Stimulated activated CD4-positive, alpha-beta T cell treated with anti-CD3 and anti-CD28 coated beads, Interleukin-1b, Interleukin-23, amount 100 ng/mL, for 4 hours (primary cell): ENCODE measurements around the gene P2RY14.

ENCODE experiments used
- DNase-seq, 2 donors: peaks; one replicate each; pipeline ENCODE4 v3.0.0-alpha.2; 2020; ENCODE audit warnings: low read depth in 2 of 2

The P2RY14 gene

GRCh38 chr3:151214459-151214858, 63.9 kb downstream of the P2RY14 start:
- no peak for DNase-seq

DNA sequence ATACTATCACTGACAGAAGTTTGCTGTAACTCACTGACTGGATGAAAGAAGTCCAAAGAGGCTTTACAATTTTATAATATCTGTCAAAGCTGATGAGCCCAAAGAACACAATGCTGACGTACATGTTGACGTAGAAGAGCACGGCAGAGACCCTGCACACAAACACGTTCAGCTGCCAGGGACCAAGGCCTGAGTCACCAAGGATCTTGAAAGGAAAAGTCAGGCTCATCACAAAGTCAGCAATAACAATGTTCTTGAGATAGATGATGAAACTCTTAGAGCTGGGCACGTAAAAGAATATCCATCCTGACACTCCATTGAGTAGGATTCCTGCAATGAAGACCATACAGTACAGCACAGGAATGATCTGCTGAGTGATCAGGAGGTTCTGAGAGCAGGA, 64.5 kb downstream of the P2RY14 start:
- no peak for DNase-seq

- no peak for DNase-seq
Observed at GRCh38 chr3:151213151-151213550, 65.2 kb downstream of the P2RY14 start.

- no peak for DNase-seq
Observed at GRCh38 chr3:151210676-151211381, 67.5 kb downstream of the P2RY14 start.

- DNase-seq = no peak
Observed at GRCh38 chr3:151209654-151210053, 68.7 kb downstream of the P2RY14 start.

GRCh38 chr3:151206201-151206600, 72.1 kb downstream of the P2RY14 start:
- no peak for DNase-seq

DNA sequence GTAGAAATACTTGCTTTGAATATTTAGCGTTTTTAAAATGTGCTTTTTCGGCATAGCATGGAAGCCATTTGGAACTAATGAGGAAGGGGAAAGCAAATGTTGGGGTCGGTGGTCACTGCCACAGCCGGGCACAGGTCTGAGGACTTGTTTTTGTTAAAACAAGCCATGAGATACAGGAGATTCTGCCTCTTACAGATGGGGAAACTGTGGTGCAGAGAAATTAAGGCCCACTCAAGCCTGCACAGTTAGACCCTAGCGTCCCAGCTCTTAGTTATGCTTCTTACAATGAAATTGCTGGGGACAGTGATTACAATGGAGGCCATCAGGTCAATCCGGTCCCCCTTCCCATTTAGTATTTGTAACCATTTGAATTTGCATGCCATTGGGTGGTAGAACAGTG, 72.9 kb downstream of the P2RY14 start:
- DNase-seq = no peak

DNA sequence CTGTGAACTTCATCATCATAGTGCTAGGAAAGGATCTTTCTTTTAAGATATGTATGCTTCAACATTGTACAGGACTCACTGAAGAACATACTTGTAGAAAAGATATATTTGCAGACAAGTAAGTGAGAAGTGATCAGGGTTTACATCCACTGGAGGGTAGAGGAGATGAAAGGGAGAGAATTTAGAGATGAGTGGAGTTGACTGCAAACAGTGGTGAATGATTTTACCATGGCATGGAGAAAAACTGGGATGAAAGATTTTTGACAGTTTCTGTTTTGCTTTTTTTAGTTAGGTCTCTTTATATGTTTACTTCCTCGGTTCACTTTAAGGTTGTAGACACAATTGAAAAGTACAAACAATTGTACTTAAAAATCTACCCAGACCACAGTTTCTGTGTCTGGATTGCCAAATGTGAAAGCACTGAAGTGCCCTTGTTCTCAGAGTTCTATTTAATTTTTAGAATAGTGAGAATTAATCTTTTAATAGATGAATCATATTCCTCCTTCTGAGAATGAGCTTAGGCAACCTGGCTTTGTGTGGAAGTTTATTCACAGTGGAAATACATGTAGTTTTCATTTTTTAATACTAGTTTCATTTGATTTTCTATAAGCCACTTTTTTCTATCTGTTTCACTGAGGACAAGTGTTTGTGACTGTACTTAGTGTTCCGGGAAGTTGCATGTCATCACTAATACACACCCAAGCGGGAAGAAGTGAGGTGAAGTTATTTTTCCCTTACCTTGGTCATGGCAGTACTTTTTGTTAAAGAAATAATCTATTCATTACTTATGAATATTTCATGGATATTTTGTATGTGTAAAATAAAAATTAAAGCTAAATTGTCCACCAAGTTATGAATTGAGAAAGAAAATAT, 73.6 kb downstream of the P2RY14 start:
- peak in 1 of 2 donors; percentile 31 for DNase-seq

- peak; percentile 27 to 52 for DNase-seq
Observed at GRCh38 chr3:151203051-151203420, 75.3 kb downstream of the P2RY14 start, which contains the start of gene GPR171. TSS of gene GPR171 (minus strand) at chr3:151203216. CDS start at chr3:151199386, 3,830 bp downstream.

DNA sequence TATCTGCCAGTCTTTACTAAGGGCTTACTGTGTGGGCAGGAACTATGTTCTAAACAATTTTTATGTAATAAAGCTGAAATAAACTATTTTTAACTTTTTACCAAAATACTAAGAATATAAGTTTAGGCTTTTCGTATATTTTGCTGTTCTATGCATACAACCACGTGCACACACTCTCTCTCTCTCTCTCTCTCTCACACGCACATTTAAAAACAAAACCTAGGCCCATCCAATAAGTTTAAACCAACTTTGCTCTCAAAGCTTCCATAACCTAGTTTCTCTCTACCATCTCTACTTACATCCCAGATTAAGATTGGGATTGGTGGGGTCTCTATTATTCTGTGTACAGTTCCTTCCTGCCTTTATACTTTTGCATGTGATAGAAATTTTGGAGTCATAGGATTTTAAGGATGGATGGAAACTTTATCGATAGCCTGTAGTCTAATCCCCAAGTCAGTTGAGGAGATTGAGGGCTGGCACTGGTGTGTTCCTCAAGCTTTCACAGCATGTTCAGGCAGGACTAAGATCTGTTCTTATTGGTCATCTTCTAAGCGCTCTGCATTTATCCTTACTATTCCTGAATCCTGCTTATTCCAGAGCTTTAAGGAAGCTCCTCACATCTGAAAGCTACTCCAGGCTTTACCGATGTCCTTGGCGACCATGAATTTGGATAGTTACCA, 77.2 kb downstream of the P2RY14 start:
- DNase-seq = no peak

DNA sequence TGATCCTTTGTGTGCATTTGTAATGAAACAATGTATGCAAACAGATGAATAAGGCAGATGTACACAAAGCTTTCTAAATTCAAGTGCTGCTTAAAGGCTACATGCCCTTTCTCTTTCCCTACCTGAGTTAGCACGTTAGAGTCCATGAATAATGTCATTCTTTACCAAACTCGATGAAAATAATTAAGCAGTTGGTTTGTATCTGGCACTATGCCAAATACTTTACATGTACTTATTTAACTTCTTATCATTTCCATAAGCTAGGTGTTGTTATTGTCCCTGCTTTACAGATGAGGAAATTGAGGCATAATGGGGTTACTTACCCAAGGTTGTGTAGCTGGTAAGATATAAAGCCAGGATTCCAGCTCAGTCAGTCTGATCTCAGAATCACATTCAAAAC, 77.8 kb downstream of the P2RY14 start:
- no peak for DNase-seq

GRCh38 chr3:151199554-151200438, 78.5 kb downstream of the P2RY14 start:
- no peak for DNase-seq

- no peak for DNase-seq
Observed at GRCh38 chr3:151198849-151199248, 79.5 kb downstream of the P2RY14 start.

DNA sequence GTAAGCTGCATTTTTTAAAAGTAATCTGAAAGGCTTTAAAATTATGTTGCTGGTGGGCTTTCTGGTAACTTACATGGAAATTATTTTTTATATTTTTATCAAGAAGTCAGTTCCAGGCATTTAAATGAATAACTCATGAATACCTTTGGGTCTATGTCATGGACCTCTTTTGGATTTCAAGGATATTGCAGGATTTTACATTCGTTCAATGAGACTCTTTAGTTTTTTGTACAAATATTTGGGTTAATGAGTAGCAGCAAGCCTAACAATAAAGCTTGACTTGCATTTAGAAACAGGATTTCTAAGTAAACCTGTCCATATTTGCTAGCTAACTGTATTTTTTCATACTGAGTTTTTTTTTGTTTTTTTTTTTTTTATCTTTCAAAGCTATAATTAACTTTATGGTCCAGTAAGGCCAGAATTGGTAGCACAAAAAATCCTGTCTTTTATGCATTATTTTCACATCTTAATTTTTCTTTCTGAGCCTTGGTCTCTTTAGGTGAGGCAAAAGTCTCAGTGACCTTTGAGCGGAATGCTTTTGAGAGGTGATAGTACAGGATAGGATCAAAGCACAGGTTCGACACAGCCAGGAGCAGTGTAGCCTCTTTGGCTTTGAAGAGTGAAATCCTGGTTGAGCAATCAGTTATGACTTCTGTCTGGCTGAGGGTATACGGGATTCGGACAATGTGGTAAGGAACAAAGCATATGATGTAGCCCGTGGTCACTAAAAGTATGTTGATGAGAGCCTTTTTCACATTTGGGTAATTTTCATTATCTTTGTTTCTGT, 80.2 kb downstream of the P2RY14 start:
- no peak for DNase-seq

- no peak for DNase-seq
Observed at GRCh38 chr3:151197228-151197627, 81.1 kb downstream of the P2RY14 start.

- DNase-seq = no peak
Observed at GRCh38 chr3:151196434-151196833, 81.9 kb downstream of the P2RY14 start.

DNA sequence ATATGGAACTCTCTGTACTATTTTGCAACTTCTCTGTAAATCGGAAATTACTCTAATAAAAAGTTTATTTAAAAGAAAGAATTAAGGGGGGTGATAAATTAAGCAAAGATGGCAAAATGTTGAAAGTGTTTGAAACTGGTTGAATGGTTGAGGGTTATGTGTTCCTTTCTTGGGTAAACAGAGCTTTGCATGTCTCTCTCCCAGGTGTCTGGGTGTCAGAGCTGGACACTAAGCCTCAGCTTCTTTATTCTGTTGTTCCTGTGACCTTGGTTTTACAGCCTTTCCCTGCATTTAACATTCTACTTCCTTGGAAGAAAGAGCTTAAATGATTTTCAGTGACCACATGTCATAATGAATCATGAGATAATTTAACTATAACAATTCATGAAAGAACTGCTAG, 82.5 kb downstream of the P2RY14 start:
- no peak for DNase-seq

DNA sequence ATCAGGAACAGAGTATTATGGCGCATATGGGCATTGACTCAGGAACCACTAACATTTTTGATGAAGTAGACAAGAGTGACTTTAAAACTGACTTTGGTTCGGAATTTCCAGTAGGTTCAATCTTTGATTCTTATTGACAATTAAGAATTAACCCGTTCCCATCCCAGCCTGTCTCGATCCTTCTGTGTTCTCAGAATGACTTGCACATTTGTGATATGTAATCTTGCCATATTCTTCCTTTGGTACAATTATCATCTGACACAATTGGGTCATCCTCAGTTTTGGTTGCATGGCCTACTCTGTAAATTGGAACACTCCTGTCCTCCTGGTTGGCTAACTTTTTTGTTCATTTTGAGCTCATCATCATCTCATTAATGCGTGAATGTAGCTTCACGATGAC, 85.8 kb downstream of the P2RY14 start:
- DNase-seq = no peak

DNA sequence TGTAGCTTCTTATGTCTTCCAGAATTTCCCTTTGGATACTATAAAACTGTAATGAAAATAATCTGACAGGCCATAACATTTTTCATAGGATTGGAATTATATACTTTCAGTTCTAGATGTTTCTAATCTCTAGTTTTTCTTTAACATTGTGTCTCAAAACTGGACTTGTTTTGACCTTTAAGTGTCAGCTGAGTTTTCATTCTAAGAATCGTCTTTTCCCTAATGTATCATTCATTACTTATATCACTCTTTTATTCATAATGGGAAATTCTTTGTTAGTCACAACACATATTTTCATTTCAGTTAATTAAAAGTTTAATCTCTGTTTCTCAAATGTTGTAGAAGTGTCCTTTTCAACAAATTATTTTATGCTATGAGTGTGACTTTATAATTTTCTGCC, 87.2 kb downstream of the P2RY14 start:
- no peak for DNase-seq

- no peak for DNase-seq
Observed at GRCh38 chr3:151183265-151183671, 95.1 kb downstream of the P2RY14 start.
